HepG2 (cell line): ENCODE results near the gene RBM47. TPM values are rescaled to one million over a fixed set of nuclear protein-coding genes. Genes with fewer than 3 reads are reported as not detected.
"Not testable (repeated sequence)": the region's sequence is repeated elsewhere in the genome, so short reads cannot be mapped to it uniquely, and the experiment has no call there.

Source experiments
- ATAC-seq: fragments of 200-7000 bp; cut with Tn5 transposase; 3 replicates; pipeline ENCODE4 v1.9.1; 2020; ENCODE audit warnings: mild to moderate bottlenecking, moderate library complexity
- BruUV-seq: library from RNA; stranded (reverse); fragments of 400-500 nt; replicated peaks from 2 replicates; lab custom pipeline; 2021; lab: Mats Ljungman, UMichigan
- CTCF ChIA-PET: fragments of 300-600 bp; formaldehyde crosslinking; extraction: SDS; loops from one replicate; lab custom pipeline; 2021; ENCODE audit warnings: low total read pairs, inconsistent platforms, low intra/inter-chr PET ratio; lab: Yijun Ruan, JAX
- POLR2A ChIA-PET: fragments of 350-600 bp; sonication (Branson Sonifier 250); formaldehyde crosslinking; loops from one replicate; lab custom pipeline; 2020; ENCODE audit warnings: antibody characterized with exemption, inconsistent platforms; lab: Yijun Ruan, JAX
- DNase-seq: peaks from one replicate; pipeline ENCODE4 v3.0.0-alpha.2; 2015; ENCODE audit warnings: low spot score
- FAIRE-seq: peaks from 3 replicates; lab custom pipeline; 2011; peaks lifted over from hg19 to GRCh38; lab: Jason Lieb, UNC
- H2AFZ ChIP-seq: one replicate; pipeline ENCODE4 v1.6.1; 2011; ENCODE audit warnings: low read length, inconsistent platforms
- H3K27ac ChIP-seq: fragments of 300-600 bp; 3 replicates; pipeline ENCODE4 v1.8.0; 2011; ENCODE audit warnings: mixed run types, mild to moderate bottlenecking, mixed read lengths, low read length, inconsistent platforms; ENCODE audit not compliant: insufficient read depth; ENCODE audit errors: extremely low read length
- H3K27me3 ChIP-seq, 2 experiments: fragments of 200-600 bp in 1 of 2; 2 replicates in 1 of 2; 3 replicates in 1 of 2; pipeline versions ENCODE4 v1.6.0 to v1.8.0; 2011; ENCODE audit warnings: low read length in 2 of 2, mild to moderate bottlenecking in 2 of 2, moderate library complexity in 2 of 2, inconsistent platforms in 1 of 2; ENCODE audit not compliant: insufficient read depth in 2 of 2, control insufficient read depth in 1 of 2
- H3K36me3 ChIP-seq, 2 experiments: fragments of 200-600 bp in 1 of 2; replicated peaks in 1 of 2; 2 replicates in 1 of 2; 3 replicates in 1 of 2; pipeline versions ENCODE4 v1.5.1 to v1.8.0; 2011; ENCODE audit warnings: low read length in 2 of 2, inconsistent platforms in 1 of 2; ENCODE audit not compliant: insufficient read depth in 2 of 2, control insufficient read depth in 1 of 2
- H3K4me1 ChIP-seq: 2 replicates; pipeline ENCODE4 v1.5.1; 2012; ENCODE audit warnings: low read length, inconsistent platforms; ENCODE audit not compliant: insufficient read depth
- H3K4me2 ChIP-seq: 2 replicates; pipeline ENCODE4 v1.6.0; 2011; ENCODE audit warnings: low read depth, low read length, inconsistent platforms
- H3K4me3 ChIP-seq, 3 experiments: fragments of 200-600 bp in 1 of 3; sonication (generic), shearing (Covaris generic) in 1 of 3; replicated peaks in 1 of 3; 2 replicates each; pipeline ENCODE4 v1.5.1; 2011 to 2016; ENCODE audit warnings: low read length in 3 of 3, inconsistent platforms in 2 of 3, low read depth in 2 of 3, mild to moderate bottlenecking in 2 of 3, control low read depth in 1 of 3, mixed read lengths in 1 of 3; ENCODE audit not compliant: insufficient read depth in 1 of 3
- H3K79me2 ChIP-seq: one replicate; pipeline ENCODE4 v1.6.1; 2011; ENCODE audit warnings: low read length, inconsistent platforms; ENCODE audit not compliant: insufficient read depth
- H3K9ac ChIP-seq: 2 replicates; pipeline ENCODE4 v1.6.0; 2011; ENCODE audit warnings: mild to moderate bottlenecking, low read depth, low read length, inconsistent platforms; ENCODE audit not compliant: insufficient read depth
- H3K9me3 ChIP-seq: 2 replicates; pipeline ENCODE4 v1.5.1; 2012; ENCODE audit warnings: mild to moderate bottlenecking, low read length
- H4K20me1 ChIP-seq: 2 replicates; pipeline ENCODE4 v1.6.0; 2011; ENCODE audit warnings: inconsistent platforms, mild to moderate bottlenecking, low read length, moderate library complexity; ENCODE audit not compliant: insufficient read depth
- ATF3 ChIP-seq: sonication (generic); formaldehyde crosslinking; IDR thresholded peaks from 2 replicates; pipeline ENCODE4 v1.4.0; 2020; ENCODE audit warnings: missing genetic modification reagents
- KDM1A ChIP-seq: IDR thresholded peaks from 2 replicates; pipeline ENCODE4 v1.6.1; 2016; ENCODE audit warnings: missing compliant biosample characterization
- MED13 ChIP-seq: sonication (generic); formaldehyde crosslinking; IDR thresholded peaks from 2 replicates; pipeline ENCODE4 v1.5.0; 2020; ENCODE audit warnings: missing genetic modification reagents
- RBM39 ChIP-seq: fragments of 200-400 bp; formaldehyde crosslinking; IDR thresholded peaks from one replicate; pipeline ENCODE4 v1.6.1; 2018; ENCODE audit warnings: antibody characterized with exemption, mild to moderate bottlenecking, low read depth, low read length; ENCODE audit not compliant: poor library complexity, severe bottlenecking
- ZNF431 ChIP-seq: sonication (generic); formaldehyde crosslinking; IDR thresholded peaks from 2 replicates; pipeline ENCODE4 v1.9.0; 2022; ENCODE audit warnings: missing genetic modification reagents, low read depth, mild to moderate bottlenecking, borderline replicate concordance
- ZNF7 ChIP-seq: IDR thresholded peaks from 2 replicates; pipeline ENCODE4 v1.6.1; 2016; ENCODE audit warnings: missing biosample characterization, missing genetic modification reagents
- WGBS: methylation state at CpG from one replicate; pipeline ENCODE4 v1.1.6; 2017; ENCODE audit warnings: low lambda C conversion rate; 5-methylcytosine and 5-hydroxymethylcytosine counted together
- in situ Hi-C: cut with HindIII; loops from 2 replicates; pipeline ENCODE4 v1.10.0; 2017; ENCODE audit warnings: low pct_unique_long_range_greater_than_20kb; ENCODE audit not compliant: extremely low pct_ligation_motif_present
- intact Hi-C: fragments of 100-400 bp; cut with micrococcal nuclease; formaldehyde crosslinking; loops from one replicate; pipeline ENCODE4 v1.10.0; 2022; ENCODE audit not compliant: unreplicated experiment
- polyA plus RNA-seq, 8 experiments: library from polyadenylated mRNA; depleted of rRNA in 3 of 8; stranded (reverse) in 7 of 8; unstranded in 1 of 8; fragments of >200 nt; fragmentation: Illumina TruSeq in 4 of 8; extraction: Trizol in 4 of 8; gene quantifications; 2 replicates each; pipeline versions ENCODE4 v1.2.1 to v1.2.3, GENCODE V29; 2011 to 2016; ENCODE audit warnings: low read depth in 4 of 8, missing spikeins in 1 of 8, mixed read lengths in 1 of 8; ENCODE audit not compliant: insufficient read depth in 1 of 8
- total RNA-seq, 5 experiments: library from RNA; depleted of rRNA; stranded (reverse); fragments of >200 nt; fragmentation: Illumina TruSeq; extraction: Trizol; gene quantifications; 2 replicates each; pipeline ENCODE4 v1.2.3, GENCODE V29; 2016; ENCODE audit warnings: low read depth in 1 of 5

Gene RBM47
- total and polyA plus RNA-seq, 2 of the 13 experiments (the other 11 are each of a cell fraction or from before 2014, with no cell fraction given): 1.2 to 2.5 TPM

DNA sequence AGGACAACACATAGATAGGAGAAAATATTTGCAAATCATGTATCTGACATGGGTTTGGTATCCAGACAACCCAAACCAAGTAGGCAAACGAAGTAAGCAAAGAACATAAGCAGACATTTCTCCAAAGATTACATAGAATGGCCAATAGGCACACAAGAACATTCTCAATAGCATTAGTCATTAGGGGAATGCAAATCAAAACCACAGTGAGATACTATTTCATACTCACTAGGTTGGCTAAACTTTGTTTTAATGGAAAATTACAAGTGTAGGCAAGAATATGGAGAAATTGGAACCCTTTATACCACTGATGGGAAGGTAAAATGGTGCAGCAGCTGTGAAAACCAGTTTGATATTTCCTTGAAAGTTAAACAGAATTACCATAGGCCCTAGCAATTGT is 219.8 kb downstream of the RBM47 start:
- Histone ChIP-seq H3K4me2 (no peak overlapping the region), H2AFZ (no peak overlapping the region), H3K9me3 (peaks cover 17% of the 10 kb centered on the region), H3K36me3 (no peaks in the 10 kb centered on the region), H4K20me1 (no peaks in the 10 kb centered on the region), H3K9ac (no peak overlapping the region), H3K4me1 (peaks cover 10% of the 10 kb centered on the region), H3K79me2 (no peaks in the 10 kb centered on the region), H3K27ac (no peak overlapping the region), H3K4me3 (no peak overlapping the region)
- no peak for FAIRE-seq
- no peak for ATAC-seq
- BruUV-seq: no TSS peak
- no peak for DNase-seq
- CTCF ChIA-PET: no interaction called here
- WGBS: 4% methylated on average over 1 of the region's 1 CpG
- POLR2A ChIA-PET: no interaction called here
- intact Hi-C loops (loop anchor here (10.0 kb wide), 1 partner anchor 105 kb away; no protein-coding TSS in a partner anchor), in situ Hi-C loops (no loop called here)
- no peak for TF ChIP-seq RBM39
- TF ChIP-seq ATF3: no peak
- TF ChIP-seq MED13 (CRISPR knock-in tag): no peak
- peak; percentile 91 for TF ChIP-seq ZNF7 (CRISPR knock-in tag)
- TF ChIP-seq KDM1A (CRISPR knock-in tag): no peak
- TF ChIP-seq, all 625 proteins: peak for 1
- H3K27me3 ChIP-seq: no peaks in the 10 kb centered on the region

GRCh38 chr4:40407468-40407867 is 222.2 kb downstream of the RBM47 start:
- POLR2A ChIA-PET, H3K4me2 ChIP-seq, DNase-seq, CTCF ChIA-PET, H2AFZ ChIP-seq, in situ Hi-C loops, H3K36me3 ChIP-seq, H3K27me3 ChIP-seq, BruUV-seq, FAIRE-seq, H3K27ac ChIP-seq, H4K20me1 ChIP-seq, H3K4me3 ChIP-seq, ATAC-seq, H3K79me2 ChIP-seq, H3K9ac ChIP-seq: not testable (repeated sequence)
- Histone ChIP-seq H3K4me1 (peaks cover 27% of the 10 kb centered on the region), H3K9me3 (peaks cover 17% of the 10 kb centered on the region)
- intact Hi-C loops: loop anchor here (10.0 kb wide), 1 partner anchor 107 kb away; no protein-coding TSS in a partner anchor
- 12% methylated on average over 3 of the region's 3 CpGs for WGBS
- TF ChIP-seq ZNF431 (CRISPR knock-in tag): peak; percentile 90; the same call in 1 of the 2 replicates
